D721Med (cell line): ENCODE measurements around the gene GDF7.

Experiments used
- DNase-seq: peaks from one replicate; pipeline ENCODE4 v3.0.0; 2011; ENCODE audit warnings: low spot score; ENCODE audit not compliant: insufficient read length
- FAIRE-seq: peaks from 2 replicates; lab custom pipeline; 2011; peaks lifted over from hg19 to GRCh38; lab: Jason Lieb, UNC
- TF ChIP-seq, protein P1 (sequence below): IDR thresholded peaks from 2 replicates; pipeline ENCODE4 v1.5.1; 2012; ENCODE audit warnings: mild to moderate bottlenecking, control low read depth; ENCODE audit not compliant: insufficient read depth; ENCODE audit errors: missing control alignments

Gene GDF7

DNA sequence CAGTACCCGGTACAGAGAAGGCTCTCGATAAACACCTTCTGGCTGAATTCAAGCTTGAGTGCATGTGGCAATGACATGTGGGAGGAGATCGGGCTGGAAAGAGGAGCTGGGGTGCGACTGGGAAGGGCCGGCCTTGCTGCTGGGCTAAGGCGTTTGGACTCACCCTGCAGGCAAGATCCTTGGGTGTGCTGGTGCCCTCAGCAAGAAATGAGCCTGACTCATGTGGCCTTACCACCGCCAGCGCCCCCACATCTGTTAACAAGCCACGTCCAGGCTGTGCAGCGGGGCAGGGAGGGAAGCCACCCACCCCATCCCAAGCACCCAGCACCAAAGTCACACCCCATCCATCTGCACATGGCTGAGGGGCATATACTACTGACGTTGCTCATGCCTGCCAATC, 17.4 kb upstream of the GDF7 start:
- TF ChIP-seq, protein P1, sequence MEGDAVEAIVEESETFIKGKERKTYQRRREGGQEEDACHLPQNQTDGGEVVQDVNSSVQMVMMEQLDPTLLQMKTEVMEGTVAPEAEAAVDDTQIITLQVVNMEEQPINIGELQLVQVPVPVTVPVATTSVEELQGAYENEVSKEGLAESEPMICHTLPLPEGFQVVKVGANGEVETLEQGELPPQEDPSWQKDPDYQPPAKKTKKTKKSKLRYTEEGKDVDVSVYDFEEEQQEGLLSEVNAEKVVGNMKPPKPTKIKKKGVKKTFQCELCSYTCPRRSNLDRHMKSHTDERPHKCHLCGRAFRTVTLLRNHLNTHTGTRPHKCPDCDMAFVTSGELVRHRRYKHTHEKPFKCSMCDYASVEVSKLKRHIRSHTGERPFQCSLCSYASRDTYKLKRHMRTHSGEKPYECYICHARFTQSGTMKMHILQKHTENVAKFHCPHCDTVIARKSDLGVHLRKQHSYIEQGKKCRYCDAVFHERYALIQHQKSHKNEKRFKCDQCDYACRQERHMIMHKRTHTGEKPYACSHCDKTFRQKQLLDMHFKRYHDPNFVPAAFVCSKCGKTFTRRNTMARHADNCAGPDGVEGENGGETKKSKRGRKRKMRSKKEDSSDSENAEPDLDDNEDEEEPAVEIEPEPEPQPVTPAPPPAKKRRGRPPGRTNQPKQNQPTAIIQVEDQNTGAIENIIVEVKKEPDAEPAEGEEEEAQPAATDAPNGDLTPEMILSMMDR = no peak
- no peak for FAIRE-seq
- DNase-seq = no peak

DNA sequence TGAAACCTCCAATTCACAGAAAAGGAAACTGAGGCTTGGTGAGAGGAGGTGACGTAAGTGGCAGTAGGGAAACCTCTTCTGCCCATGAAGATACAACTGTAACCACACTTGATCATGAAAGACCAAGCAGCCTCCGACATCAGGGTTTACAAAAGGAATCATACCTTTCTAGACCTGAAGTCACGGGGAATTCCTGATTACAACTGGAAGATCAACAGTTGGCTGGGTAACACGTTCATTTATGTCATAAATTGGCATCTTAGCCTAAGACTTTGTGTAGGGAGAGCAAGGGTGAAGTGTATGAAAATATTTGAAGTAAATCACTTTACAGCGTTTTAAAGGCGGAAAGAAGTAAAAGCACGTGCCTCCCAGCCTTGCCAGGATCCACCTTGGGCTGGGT, 17.0 kb upstream of the GDF7 start:
- FAIRE-seq = no peak
- TF ChIP-seq, protein P1 = no peak

DNA sequence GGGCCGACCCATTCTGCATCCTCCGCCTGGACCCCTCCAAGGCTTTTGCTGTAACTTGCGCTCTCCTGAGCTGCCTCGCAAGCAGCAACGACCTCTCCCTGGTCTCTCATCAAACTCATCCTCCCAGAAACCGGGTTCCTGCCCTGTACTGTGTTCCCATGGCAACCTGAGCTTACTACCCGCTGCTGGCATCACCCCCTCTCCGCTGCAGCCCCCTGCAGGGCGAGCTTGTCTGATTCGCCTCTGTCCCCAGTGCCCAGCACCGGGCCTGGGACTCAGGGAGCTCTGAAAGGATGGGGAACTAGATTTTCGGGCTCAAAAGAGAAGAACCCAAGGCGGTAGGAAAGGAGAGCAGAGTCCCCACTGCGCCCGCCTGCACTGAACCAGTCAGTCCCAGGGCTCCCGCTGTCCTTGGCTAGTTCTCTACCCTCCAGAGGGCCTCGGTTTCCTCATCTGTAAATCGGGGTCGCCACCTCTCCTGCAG, 16.5 kb upstream of the GDF7 start:
- TF ChIP-seq, protein P1 = no peak
- DNase-seq = peak; percentile 53
- no peak for FAIRE-seq

More for the DNA sequence above, 17.0 kb upstream of the GDF7 start:
- DNase-seq = no peak

DNA sequence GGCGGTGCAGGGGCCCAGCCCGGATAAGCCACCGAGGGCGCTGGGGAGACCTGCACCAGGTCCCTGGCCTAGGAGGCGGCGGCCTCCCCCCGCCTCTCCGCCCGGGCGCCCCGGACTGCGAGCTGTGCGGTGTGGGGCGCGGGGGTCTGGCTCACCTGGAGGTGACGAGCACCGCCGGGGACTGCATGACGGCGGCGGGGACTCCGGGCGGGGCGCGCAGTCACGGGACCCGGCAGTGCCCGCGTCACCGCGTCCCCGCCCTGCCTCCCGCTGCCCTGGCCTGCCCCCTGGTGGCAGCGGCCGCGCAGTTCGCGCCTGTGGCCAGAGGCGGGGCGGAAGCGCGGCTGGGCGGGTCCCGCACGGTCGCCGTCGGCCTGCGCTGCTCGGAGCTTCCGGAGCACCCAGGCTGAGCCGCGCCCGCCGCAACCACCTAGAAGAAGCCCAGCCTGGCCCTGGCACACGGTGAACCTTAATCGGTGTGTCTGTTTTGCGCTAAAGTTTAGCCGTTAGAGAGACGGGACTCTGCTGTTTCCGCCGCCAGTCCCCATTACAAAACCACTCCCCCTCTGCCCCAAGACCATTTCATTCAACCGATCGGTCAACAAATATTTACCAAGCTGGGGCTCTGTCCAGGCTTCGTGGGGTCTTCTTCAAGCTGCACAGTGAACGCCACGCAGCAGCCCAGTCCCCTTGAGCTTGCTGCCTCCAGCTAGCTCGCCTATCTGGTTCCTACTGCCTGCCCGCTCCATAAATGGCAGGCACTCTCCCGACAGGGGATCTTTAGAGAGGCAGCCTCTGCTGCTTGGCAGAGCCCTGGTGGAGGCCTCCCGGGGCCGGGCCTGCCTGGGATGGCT, 15.8 kb upstream of the GDF7 start, which contains the start of gene HS1BP3:
TSS of gene HS1BP3 (minus strand) at position 222 of the 854 bp plus-strand sequence. CDS start at position 187, 35 bp downstream.
- no peak for FAIRE-seq
- peak; percentile 94 for DNase-seq

DNA sequence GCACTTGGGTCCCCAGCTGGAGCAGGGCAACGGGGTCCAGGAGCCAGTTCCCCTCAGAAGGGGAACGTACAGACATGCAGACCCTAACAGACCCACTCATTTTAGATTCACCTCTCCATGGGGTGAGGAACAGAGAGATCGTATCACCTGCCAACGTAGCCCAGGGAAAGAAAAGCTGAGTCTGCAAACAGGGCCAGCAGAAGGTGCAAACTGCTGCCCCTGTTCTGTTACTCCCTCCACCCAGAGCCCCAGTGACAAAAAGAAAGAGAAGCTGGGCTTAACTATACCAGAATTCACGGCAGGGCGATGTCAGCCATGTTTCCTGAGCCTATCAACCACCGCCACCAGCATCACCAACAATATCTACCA, 15.2 kb upstream of the GDF7 start:
- no peak for DNase-seq
- no peak for FAIRE-seq
- TF ChIP-seq, protein P1 = no peak

More for the DNA sequence above, 15.8 kb upstream of the GDF7 start, which contains the start of gene HS1BP3:
- TF ChIP-seq, protein P1 = peak; percentile 82

DNA sequence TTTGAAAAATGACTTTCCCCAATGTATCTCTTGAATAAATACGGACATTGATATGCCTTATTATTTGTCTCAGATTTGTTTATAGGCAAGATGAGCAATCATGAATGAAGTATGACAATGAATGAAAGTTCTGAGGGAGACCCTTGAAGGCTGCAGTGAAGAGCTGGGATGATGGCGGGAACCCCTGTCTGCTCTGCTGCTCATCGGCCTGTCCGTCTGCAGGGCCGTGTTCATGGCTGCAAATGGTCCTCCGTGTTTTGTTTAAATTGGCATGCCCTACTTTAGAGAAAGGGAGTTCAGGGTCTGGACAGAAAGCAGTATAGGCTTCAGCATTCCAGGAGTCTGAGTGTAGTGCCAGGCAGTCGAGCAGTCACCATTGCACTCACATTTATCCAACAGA, 14.8 kb upstream of the GDF7 start:
- TF ChIP-seq, protein P1 = no peak
- FAIRE-seq = no peak

More for the DNA sequence above, 14.8 kb upstream of the GDF7 start:
- no peak for DNase-seq
